ENCODE results near the gene BAG2.

The BAG2 gene

DNA sequence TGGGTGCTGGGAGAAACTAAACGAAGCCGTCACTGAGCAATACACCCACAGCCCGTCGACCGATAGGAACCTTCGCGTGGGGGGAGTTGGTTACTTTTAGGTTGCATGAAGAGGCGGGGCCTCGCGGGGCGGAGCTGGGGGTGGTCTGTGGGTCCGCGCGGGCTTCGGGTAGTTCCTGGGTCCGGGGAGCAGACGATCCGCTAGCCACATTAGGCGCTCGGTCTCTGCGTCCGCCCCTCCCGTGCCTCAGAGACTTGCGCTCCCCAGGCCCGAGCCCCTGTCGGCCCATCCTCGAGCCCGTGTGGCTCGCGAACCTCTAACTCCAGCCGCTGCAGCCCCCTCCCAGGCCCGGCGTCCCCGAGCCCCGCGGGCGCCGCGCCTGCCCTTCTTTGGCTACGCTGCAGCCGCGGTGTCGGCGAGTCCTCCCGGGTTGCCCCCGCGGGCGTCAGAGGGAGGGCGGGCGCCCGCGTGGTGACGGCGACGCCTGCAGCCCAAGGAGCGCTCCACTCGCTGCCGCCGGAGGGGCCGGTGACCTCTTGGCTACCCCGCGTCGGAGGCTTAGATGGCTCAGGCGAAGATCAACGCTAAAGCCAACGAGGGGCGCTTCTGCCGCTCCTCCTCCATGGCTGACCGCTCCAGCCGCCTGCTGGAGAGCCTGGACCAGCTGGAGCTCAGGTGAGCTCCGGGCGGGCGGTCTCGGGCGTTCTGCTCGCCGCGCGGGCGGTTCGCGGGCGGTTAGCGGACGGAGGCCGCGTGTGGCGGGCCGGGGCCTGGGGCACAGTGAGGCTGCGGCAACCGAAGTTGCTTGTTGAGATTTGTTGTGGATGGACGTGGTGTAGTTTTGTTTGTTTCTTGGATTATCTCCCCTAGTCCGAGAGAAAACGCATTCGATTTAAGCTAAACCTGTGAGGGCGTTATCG lies at the start of gene BAG2:
Gene BAG2, plus strand, starts transcription at position 191 of the 920 bp plus-strand sequence. Its CDS starts 372 bp downstream, at position 563.
- peak; percentile 44 for DNase-seq

DNA sequence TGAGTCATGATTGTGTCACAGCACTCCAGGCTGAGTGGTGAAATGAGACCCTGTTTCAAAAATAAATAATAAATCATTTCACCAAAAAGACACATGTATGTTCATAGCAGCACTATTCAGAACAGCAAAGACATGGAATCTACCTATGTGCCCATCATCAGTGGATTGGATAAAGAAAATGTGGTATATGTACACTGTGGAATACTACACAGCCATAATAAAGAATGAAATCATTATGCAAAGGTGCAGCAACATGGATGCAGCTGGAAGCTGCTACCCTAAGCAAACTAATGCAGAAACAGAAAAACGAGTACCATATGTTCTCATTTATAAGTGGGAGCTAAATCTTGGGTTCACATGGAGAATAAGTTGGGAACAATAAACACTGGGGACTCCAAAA lies 49.0 kb upstream of the BAG2 start:
- no peak for DNase-seq

DNA sequence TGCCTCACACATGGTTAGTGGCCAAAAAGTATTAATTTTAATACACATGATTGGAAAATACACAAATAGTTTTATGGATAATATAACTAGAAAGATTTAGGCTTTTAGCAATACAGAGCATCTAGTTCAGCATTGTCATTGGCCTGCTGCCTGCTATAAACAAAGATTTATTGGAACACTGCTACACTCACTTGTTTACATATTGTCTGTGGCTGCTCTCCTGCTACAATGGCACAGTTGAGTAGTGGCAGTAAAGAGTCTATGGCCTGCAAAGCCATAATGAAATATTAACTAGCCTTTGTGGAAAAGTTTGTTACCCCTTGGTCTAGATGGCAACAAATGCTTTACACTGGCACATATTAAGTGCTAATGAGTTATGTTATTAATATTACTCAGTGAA lies 44.4 kb upstream of the BAG2 start:
- DNase-seq, result no peak

DNA sequence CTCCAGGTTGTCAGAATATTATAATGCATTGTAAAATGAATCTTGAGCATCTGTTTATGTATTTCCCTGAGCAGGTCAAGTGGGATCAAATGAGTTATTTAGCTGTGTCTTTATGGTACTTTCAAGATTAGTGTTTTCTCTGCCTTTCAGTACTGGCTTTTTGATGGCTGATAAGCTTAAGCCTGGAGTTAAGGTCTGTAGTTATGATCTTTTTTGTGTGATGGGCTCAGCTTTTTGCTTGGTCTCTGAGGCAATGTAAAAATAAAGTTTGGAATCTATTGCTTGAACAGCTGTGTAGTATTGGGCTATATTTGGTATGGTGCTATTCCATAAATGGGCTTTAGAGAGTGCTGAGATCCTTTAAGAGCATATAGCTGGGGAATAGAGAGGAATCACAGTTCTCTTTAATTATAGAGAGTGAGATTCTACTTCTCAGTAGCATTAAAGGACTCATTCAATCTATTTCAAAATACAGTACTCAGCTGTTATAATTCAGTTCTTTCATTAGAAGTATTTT lies 41.4 kb upstream of the BAG2 start:
- DNase-seq, result no peak

DNA sequence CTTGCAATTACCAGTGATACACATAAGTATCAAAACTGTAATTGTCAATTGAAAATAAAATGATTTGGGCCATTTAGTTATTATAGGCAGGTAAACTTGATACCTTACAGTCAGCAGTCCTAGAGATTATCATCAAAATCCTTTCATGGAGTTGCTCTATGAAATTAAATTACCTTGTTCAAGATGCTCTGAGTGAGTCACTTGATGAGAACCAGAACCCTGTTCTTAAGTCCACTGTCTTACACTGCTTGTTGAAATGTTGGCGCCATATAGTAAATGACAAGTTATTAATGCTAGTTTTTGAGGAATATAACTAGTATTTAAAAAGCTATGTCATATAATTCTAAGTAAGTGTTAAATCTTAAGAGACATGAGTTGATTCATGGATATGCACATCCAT lies 37.2 kb upstream of the BAG2 start:
- no peak for DNase-seq

DNA sequence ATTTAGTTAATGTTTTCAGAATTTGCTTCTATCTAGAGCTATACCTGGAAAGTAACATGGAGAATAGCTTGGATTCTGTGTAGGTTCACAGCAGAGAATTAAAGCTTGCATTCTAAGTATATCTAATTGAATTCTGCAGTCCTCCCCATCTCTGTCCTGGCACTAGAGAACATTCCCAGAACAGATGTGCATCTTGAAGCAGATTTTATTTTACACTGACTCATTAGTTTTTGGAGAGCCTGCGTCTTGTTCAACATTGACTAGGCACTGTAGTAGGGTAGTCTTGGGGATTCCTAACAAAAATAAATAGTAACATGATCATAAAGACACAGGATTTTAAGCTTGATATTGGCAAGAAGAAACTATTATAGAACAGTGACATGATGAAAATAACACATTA lies 36.2 kb upstream of the BAG2 start:
- DNase-seq, result no peak

DNA sequence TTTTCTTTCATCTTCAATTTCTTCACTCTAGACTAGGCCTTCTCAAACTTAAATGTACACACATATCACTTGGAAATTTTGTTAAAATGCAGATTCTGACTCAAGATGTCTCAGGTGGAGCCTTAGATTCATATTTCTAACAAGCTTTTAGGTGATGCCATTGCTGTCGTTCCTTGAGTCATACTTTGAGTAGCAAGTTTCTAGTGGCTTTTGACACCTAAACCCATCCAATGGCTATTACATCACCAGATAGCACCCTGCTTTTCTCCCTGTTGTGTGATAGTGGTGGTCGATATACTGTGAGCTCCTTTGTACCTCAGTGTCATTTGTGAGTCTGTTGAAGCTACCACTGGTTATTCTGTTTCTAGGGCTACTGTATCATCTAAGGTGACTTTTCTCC lies 34.8 kb upstream of the BAG2 start:
- DNase-seq, result no peak

DNA sequence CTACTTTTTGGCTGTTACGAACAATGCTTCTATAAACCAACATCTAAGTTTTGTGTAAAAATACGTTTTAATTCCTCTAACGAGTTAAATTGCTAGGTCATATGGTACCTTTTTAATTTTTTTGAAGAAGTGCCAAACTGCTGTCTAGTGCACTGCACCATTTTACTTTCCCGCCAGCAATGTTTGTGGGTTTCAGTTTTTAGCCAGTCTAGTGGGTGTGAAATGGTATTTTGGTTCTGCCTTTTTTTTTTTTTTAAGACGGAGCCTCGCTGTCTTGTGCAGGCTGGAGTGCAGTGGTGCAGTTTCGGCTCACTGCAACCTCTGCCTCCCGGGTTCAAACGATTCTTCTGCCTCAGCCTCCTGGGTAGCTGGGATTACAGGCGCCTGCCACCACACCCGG lies 34.1 kb upstream of the BAG2 start:
- DNase-seq, result no peak

DNA sequence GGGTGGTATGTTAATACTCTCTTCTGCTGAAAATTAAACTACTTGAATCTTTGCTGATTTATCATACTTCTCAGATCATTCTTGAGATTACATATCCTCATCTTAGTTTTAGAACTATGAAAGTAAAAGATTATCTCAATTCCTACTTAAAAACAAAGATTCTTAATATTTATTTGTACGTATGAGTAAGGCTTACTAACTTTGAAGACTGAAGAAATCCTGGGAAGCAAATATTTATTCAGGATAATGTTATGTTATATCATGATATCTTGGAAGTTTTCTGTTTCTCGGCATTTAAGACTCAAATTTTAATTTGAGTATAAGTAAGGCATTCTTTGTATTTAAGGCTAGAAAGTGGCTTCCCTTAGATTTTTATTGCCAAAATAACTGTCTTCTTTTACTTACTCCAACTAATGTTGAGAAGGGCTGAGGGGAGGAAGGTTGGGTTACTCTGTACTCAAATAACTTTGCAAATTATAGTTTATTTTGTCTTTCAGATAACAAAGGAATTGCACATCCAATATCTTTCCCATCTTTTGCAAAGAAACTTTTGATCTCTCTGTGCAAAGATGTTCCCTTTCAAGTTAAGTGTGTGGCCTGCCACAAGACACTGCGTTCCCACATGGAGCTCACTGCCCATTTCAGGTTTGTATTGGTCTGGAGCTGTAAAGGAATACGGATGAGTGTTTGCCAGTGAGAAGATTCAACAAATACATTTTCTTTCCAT lies 30.5 kb upstream of the BAG2 start:
- no peak for DNase-seq

DNA sequence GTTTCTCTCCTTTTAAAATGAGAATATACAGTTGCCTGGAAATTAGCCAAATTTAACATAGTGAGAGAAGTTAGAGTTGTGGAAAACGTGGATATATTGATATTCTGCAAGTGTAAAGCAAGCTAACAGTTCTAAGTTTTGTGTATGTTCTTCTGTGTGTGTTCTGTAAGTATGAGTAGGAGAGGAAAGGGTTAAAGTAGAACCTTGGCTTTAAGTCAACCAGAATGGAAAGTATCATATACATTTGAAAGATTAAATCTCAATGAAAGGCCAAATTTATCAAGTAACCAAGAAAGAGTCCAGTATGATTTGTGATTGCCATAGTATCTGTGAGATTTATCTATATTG lies 30.0 kb upstream of the BAG2 start:
- no peak for DNase-seq

DNA sequence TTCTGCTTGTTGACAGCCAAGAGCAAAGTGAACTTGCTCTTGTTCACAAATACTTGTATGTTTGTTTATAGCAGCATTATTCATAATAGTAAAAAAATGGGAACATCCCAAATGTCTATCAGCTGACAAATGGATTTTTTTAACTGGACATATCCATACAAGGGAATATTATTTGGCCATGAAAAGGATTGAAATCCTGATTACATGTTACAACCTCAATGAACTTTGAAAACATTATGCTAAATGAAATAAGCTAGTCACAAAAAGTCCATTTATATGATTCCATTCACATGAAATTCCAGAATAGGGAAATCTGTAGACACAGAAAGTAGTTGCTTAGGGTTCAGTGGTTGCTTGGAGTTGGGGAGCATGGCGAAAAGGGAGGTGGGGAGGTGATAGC lies 28.4 kb upstream of the BAG2 start:
- no peak for DNase-seq

DNA sequence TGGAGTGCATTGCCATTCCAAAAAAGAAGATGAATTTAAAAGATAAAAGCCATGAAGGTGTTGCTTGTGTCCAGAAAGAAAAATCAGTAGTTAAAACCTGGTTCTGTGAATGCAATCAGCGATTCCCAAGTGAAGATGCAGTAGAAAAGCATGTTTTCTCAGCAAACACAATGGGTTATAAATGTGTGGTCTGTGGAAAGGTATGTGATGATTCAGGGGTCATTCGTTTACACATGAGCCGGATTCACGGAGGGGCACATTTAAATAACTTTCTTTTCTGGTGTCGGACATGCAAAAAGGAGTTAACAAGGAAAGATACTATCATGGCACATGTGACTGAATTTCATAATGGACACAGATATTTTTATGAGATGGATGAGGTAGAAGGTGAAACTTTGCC lies 24.7 kb upstream of the BAG2 start:
- DNase-seq, result no peak

DNA sequence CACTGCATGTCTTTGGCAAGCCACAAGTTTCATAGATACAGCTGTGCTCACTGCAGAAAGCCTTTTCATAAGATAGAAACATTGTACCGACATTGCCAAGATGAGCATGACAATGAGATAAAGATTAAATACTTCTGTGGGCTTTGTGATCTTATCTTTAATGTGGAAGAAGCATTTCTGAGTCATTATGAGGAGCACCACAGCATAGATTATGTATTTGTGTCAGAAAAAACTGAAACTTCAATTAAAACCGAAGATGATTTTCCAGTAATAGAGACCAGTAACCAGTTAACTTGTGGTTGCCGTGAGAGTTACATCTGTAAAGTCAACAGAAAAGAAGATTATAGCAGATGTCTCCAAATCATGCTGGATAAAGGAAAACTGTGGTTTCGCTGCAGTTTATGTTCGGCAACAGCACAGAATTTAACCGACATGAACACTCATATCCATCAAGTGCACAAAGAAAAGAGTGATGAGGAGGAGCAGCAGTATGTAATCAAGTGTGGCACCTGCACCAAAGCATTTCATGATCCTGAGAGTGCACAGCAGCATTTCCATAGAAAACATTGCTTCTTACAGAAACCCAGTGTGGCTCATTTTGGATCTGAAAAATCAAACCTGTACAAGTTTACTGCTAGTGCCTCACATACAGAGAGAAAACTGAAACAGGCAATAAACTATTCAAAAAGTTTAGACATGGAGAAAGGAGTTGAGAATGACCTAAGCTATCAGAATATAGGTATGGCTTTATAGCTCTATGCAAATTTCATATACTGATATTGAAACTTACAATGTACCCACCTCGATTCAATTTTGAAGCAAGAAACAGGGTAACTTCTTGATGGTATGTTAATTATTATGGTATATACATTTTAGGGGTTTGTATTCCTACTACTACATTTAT lies 23.9 kb upstream of the BAG2 start:
- no peak for DNase-seq

DNA sequence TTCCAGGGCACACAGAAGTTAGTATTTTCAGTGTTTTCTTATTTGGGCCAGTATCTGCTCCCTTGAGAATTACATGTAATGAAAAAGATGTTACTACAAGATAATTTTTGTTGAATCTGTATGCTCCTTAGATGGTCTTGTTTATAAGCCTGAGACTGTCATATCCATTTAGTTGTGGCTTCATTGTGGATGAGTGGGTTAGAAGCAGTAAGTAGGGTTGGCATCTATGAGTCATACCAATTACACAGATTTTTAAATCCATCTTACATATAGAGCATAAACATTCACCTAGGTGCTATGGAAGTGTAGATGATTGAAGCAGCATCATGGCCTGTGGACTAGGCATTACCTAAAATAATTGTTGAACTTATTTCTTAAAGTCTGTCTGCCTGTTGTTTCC lies 13.5 kb upstream of the BAG2 start:
- DNase-seq, result no peak

DNA sequence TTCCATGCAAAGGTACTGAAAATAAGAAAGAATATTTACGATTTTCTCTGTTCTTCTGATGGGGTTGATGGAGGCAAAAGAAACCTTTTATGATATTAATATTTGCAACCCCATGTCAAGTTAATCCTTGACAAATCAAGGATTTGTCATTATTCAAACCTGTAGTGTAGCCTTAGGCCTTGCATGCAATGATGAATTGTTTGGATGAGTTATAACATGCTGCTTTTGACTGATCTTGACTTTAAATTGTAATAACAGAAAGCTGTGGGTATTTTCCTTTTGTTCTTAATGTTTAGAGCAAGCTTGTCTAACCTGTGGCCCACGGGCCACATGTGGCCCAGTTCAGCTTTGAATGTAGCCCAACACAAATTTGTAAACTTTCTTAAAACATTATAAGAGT lies 13.0 kb upstream of the BAG2 start:
- no peak for DNase-seq

DNA sequence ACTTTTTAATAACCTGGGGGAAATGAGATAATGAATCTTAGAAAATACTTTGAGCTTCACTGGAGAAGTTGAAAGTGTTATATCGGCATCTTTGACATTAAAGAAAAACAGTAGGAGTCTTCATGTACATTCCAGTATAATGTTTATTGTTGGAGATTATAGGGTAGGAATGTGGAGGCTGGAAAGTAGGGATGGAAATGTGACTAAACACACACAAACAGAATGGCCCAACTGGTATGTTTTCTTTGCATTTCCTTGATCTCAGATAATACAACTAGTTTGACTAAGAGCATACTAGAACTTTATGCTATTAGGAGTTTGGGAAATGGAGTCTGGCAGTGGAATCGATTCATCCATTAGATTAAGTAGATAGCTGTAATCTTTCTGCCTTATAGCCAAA lies 10.1 kb upstream of the BAG2 start:
- DNase-seq, result no peak

DNA sequence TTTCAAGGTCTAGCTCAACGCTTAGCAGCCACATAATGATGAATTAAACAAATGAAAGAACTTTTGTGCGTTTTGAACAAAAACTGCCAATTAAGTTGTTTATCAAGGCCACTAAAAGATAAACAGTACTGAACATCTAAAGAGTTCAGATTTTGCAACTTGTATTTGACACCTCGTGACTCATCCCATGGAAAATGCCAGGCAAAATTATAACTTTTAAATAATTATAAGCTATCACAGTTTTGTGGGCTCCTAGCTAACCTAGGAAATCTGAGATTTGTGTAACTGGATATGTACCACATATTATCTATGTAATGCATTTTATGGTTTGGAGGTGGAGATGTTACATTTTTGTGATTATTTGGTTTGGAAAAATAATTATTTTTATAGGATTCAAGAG lies 9.6 kb upstream of the BAG2 start:
- DNase-seq, result no peak

DNA sequence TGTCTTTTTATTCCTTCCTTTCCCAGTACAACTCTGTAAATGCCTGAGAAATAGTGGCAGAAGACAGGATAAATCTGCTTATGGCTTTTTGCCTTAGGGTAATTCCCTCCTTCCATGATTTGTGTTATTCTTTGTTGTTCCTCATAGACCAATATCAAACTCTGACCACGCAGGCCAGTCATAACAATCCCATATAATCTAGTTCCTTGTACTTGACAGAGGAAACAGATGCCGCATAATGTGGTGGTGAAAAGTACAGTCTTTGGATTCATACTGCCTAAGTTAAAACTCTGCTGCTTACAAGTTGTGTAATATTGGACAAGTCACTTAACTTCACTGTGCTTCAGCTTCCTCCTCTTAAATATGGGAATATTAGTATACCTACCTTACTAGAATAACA lies 8.2 kb upstream of the BAG2 start:
- DNase-seq, result no peak

DNA sequence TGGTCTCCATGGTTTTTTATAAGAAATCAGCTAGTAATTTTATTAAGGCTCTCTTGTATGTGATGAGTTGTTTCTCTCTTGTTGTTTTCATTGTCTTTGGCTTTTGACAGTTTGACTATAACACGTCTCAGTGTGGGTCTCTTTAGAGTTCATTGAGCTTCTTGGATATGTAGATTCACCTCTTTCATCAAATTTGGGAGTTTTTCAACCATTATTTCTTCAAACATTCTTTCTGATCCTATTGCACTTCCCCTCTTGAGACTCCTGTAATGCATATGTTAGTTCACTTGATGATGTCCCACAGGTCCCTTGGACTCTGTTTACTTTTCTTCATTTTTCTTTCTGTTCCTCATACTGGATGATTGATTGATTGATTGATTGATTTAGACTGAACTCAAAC lies 7.0 kb upstream of the BAG2 start:
- DNase-seq, result no peak

DNA sequence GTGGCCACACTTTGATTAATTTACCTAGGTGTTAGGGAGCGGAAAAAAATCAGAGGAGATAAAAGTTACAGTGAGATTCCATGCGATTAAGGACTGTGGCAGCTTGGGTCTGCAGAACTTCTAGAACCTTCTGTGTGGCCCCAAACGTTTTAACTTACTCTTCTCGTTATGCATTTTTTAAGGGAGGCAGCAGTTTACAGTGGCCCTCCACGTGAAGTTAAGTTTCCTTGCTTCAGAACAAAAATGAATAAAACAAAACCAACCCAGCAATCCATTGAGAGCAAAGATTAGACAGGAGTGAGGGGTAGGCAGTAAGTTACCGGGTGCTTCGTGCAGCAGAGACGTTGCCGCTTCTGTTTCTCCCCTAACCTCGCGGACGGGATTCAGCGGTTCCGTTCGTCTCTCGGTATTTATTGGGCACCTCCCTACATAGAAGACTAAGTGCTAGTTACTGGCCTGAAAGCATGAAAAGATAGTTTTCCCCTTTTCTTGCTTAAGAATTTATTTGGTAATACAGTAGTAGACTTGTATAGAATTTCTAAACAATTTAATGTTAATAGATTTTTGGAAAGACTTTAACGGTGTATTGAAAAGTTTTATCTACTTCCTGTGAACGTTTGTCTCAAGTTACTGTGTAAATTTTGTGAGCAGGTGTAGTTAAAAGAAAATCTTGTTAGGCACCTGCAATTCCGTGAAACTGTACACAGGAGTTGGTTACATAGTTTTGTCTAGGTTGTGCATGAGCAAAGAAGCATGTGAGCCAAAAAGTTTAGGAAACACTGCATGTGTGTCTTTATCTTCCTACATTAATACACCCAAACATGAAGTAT lies 1.1 kb downstream of the BAG2 start:
- no peak for DNase-seq

DNA sequence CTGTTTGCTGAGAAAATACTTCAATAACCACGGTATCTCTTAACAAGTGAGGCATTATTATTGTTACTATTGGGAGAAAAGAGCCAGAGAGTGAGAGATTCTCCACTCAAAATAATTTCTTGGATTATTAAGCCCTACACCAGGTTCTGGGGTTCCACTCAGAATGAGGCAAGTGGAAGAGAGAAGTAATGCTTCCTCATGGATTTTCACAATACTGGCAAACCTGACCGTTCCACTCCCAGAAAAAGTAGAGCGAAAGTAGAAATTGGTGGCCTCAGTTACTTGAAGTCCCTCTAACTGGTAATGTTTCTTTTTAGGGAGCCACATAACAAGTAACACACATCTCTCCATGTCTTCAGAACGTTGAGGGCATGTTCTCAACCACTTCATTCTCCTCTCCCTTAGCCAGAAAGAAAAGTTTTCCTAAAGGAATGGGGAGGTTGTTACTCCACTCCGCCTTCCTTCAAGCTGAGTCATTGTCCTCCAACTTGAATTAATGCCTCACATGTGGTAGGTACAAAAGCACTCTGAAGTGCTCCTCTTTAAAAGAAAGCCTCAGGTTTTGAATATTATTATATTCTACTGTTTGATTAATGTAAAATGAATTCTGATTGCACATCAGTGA lies 1.9 kb downstream of the BAG2 start:
- no peak for DNase-seq

DNA sequence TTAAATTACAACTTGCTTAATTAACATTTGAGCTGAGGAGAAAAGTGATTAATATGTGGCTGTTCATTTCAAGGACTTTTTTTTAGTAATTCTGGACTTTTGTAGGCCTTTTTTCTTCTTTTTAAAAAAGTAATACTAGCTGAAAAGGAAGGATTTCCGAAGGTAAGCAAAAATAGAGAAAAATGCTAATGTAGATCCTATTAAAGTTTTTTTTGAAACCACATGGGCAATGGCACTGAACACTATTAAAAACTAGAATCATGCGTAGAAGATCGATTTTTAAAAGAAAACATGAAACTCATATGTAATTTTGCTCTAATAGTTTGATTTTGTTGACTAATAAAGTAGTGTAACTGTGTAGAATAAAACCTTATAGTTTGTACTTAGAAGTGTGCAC lies 2.4 kb downstream of the BAG2 start:
- no peak for DNase-seq

Measured in NCI-H2029 (cell line).